ENCODE results near the gene TTC1. TPM values are rescaled to one million over a fixed set of nuclear protein-coding genes. Genes with fewer than 3 reads are reported as not detected.
A peak's percentile ranks its signal among the peaks of the same experiment; 100 is the strongest.

The TTC1 gene
- polyA plus RNA-seq, 1 donor from 2014 or later: 80.0 TPM

- Mint-ChIP-seq H3K36me3 (peaks cover 2% of the 10 kb centered on the region), H3K27ac (no peak overlapping the region), H3K4me3 (no peak overlapping the region), H3K27me3 (no peaks in the 10 kb centered on the region), H3K4me1 (peaks cover 1 to 2% (median 2%) of the 10 kb centered on the region in 3 donors), H3K9me3 (no peaks in the 10 kb centered on the region)
These were observed 68.1 kb downstream of the TTC1 start for GRCh38 chr5:160076997-160077396.

DNA sequence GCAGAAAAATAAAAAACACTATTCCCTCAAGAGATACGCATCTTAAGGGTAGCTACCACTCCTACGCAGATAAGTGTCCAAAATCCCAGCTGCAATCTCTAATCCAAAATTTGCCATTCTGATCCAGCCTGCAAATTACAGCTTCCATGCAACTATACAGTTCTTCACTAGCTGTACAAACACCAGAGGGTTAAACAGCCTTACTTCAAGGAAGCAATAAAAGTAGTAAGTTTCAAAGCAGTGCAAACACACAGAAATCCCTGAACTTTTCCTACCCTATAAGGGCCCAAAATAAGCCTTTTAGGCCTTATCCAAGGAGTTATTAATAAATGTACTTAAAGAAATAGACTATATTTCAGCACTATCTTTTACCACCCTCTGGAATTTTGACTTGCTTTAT, 70.8 kb downstream of the TTC1 start:
- peaks cover 2% of the 10 kb centered on the region for H3K36me3 Mint-ChIP-seq
- no peak overlapping the region for H3K27ac Mint-ChIP-seq
- no peaks in the 10 kb centered on the region for H3K9me3 Mint-ChIP-seq
- no peak overlapping the region for H3K4me3 Mint-ChIP-seq
- H3K27me3 Mint-ChIP-seq: no peaks in the 10 kb centered on the region
- peaks cover 0 to 8% (median 2%) of the 10 kb centered on the region in 3 donors for H3K4me1 Mint-ChIP-seq

DNA sequence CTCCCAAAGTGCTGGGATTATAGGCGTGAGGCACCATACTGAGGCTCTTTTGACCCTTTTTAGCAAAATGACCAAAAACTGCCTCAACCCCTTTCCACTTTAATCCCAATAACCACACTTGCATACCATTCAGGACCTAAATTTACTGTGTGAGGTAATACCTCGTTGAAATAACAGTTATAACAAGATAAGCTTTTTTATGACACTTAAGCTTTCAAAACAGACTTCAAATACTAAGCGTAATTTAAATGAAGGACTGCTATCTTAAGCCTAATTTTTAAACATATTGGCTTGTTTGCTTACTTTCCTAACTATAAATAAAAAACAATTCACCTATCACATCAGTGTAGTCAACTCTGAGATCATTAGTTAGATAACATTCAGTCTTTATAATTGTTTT, 72.6 kb downstream of the TTC1 start:
- Mint-ChIP-seq H3K4me3 (no peak overlapping the region), H3K36me3 (no peaks in the 10 kb centered on the region), H3K4me1 (peaks cover 0 to 7% (median 2%) of the 10 kb centered on the region in 3 donors), H3K27me3 (no peaks in the 10 kb centered on the region), H3K27ac (no peak overlapping the region), H3K9me3 (no peaks in the 10 kb centered on the region)

DNA sequence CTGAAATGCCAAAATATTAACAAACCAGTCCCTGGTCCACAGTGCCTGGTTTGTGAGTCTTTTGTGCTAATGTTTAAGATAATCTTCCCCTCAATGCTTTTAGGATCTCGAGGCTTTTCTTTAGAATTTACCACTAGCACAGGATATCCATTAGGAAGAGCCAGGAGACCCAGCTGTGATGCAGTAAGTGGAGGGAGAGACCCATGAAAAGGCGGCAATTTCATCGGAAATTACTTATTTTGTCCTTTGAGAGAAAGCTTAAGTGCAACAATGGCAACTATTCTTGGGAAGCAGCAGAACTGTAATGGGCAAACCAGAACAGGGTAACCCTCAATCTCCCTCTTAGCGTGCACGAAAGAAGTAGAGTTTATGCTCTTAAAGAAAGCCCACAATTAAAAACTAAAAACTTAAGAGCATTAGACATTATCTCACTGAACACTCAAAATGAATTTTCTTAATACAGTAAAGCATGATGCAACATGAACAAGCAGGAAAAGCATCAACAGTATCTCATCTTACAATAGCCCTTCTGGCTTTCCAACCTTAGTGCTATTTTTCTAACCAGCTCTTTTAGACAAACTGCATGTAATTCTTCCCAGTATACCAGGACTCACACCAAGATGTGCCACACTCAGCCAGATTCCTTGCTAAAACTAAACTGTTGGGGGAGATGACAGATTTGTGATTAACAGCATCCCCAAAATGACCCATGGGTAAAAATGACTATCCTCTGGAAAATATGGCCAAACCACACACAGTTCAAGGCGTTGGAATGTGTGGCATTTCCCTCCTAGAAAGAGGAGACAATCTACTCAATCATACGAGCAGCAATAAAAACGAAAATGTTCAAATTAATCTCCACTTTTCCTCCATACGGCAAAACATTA, 73.9 kb downstream of the TTC1 start:
- no peaks in the 10 kb centered on the region for H3K36me3 Mint-ChIP-seq
- H3K4me3 Mint-ChIP-seq: no peak overlapping the region
- no peaks in the 10 kb centered on the region for H3K9me3 Mint-ChIP-seq
- H3K27ac Mint-ChIP-seq: no peak overlapping the region
- H3K4me1 Mint-ChIP-seq: peaks cover 0 to 7% (median 2%) of the 10 kb centered on the region in 3 donors
- no peaks in the 10 kb centered on the region for H3K27me3 Mint-ChIP-seq

GRCh38 chr5:160083501-160083900, 74.6 kb downstream of the TTC1 start:
- Mint-ChIP-seq H3K9me3 (no peaks in the 10 kb centered on the region), H3K27me3 (no peaks in the 10 kb centered on the region)

GRCh38 chr5:160084144-160084543, 75.2 kb downstream of the TTC1 start:
- Mint-ChIP-seq H3K9me3 (no peaks in the 10 kb centered on the region), H3K4me1 (peaks cover 0 to 7% (median 2%) of the 10 kb centered on the region in 3 donors), H3K4me3 (no peak overlapping the region), H3K27me3 (no peaks in the 10 kb centered on the region), H3K27ac (no peak overlapping the region), H3K36me3 (no peaks in the 10 kb centered on the region)

More at GRCh38 chr5:160083501-160083900, 74.6 kb downstream of the TTC1 start:
- Mint-ChIP-seq H3K27ac (no peak overlapping the region), H3K4me3 (no peak overlapping the region), H3K36me3 (no peaks in the 10 kb centered on the region), H3K4me1 (peaks cover 0 to 7% (median 2%) of the 10 kb centered on the region in 3 donors)

- no peaks in the 10 kb centered on the region for H3K9me3 Mint-ChIP-seq
- H3K4me1 Mint-ChIP-seq: peaks cover 3 to 11% (median 3%) of the 10 kb centered on the region in 3 donors
- H3K36me3 Mint-ChIP-seq: peaks cover 1% of the 10 kb centered on the region
- no peak overlapping the region for H3K4me3 Mint-ChIP-seq
- no peaks in the 10 kb centered on the region for H3K27me3 Mint-ChIP-seq
- H3K27ac Mint-ChIP-seq: no peak overlapping the region
These were observed 78.3 kb downstream of the TTC1 start for GRCh38 chr5:160087199-160087598.

GRCh38 chr5:160088805-160089204, 79.9 kb downstream of the TTC1 start:
- Mint-ChIP-seq H3K4me1 (peaks cover 5 to 9% (median 8%) of the 10 kb centered on the region in 3 donors), H3K36me3 (peaks cover 4% of the 10 kb centered on the region), H3K4me3 (no peak overlapping the region), H3K27me3 (no peaks in the 10 kb centered on the region), H3K27ac (no peak overlapping the region), H3K9me3 (no peaks in the 10 kb centered on the region)

- Mint-ChIP-seq H3K27ac (no peak overlapping the region), H3K36me3 (peaks cover 4% of the 10 kb centered on the region), H3K4me1 (peaks cover 5 to 14% (median 10%) of the 10 kb centered on the region in 3 donors), H3K27me3 (no peaks in the 10 kb centered on the region), H3K4me3 (no peak overlapping the region), H3K9me3 (no peaks in the 10 kb centered on the region)
These were observed 80.6 kb downstream of the TTC1 start for GRCh38 chr5:160089531-160089930.

- H3K27ac Mint-ChIP-seq: no peak overlapping the region
- peaks cover 5 to 14% (median 10%) of the 10 kb centered on the region in 3 donors for H3K4me1 Mint-ChIP-seq
- no peaks in the 10 kb centered on the region for H3K9me3 Mint-ChIP-seq
- H3K27me3 Mint-ChIP-seq: no peaks in the 10 kb centered on the region
- no peak overlapping the region for H3K4me3 Mint-ChIP-seq
- H3K36me3 Mint-ChIP-seq: peaks cover 4% of the 10 kb centered on the region
These were observed 81.1 kb downstream of the TTC1 start for GRCh38 chr5:160090059-160090458.

DNA sequence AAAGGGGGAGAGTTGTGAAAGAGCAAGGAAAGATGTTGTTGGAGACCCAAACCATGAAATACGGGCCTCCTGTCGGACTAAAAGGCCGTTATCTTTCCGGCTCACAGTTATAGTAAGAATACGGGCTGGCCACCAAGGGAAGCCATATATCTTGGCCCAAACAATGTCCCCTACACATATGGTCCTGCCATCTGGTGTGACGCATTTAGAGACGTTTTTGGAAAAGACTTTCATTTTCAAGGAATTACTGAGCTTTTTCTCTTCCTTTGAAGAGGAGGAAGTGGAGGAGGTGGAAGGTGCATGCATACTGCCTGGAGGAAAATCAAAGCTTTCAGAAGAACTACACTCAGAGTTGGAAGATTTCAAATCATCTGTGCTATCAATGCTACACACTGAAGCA, 83.6 kb downstream of the TTC1 start:
- Mint-ChIP-seq H3K4me1 (peaks cover 5 to 14% (median 12%) of the 10 kb centered on the region in 3 donors), H3K27ac (no peak overlapping the region), H3K9me3 (no peaks in the 10 kb centered on the region), H3K36me3 (peaks cover 5% of the 10 kb centered on the region), H3K27me3 (no peaks in the 10 kb centered on the region), H3K4me3 (no peak overlapping the region)

GRCh38 chr5:160092960-160093707, 84.2 kb downstream of the TTC1 start:
- peaks cover 8% of the 10 kb centered on the region for H3K36me3 Mint-ChIP-seq
- peak overlapping the region in 1 of 4 donors; percentile 61 for H3K4me3 Mint-ChIP-seq
- H3K27me3 Mint-ChIP-seq: no peaks in the 10 kb centered on the region

DNA sequence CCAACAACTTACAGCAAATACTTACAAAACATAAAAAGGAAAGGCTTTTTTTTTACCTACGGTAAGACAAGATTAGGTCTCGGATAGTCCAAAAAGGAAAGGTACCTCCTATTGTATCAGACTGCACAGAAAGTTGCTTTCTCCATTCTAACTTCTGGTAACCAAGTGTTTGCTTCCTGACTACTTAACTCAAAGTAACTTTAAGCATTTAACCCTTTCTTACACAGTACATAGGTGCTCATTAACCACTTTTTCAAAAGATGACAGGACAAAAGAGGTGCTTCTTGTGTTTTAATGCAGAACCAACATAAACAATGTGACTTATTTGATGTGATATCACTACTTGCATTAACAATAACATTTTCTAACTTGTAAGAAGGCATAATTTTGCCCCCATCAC, 87.2 kb downstream of the TTC1 start:
- no peak overlapping the region for H3K4me3 Mint-ChIP-seq
- H3K36me3 Mint-ChIP-seq: peaks cover 9% of the 10 kb centered on the region
- no peak overlapping the region for H3K27ac Mint-ChIP-seq
- H3K4me1 Mint-ChIP-seq: peaks cover 11 to 19% (median 18%) of the 10 kb centered on the region in 3 donors
- H3K9me3 Mint-ChIP-seq: no peaks in the 10 kb centered on the region
- no peaks in the 10 kb centered on the region for H3K27me3 Mint-ChIP-seq

More at GRCh38 chr5:160092960-160093707, 84.2 kb downstream of the TTC1 start:
- peaks cover 8 to 18% (median 15%) of the 10 kb centered on the region in 3 donors for H3K4me1 Mint-ChIP-seq
- H3K9me3 Mint-ChIP-seq: no peaks in the 10 kb centered on the region
- peak overlapping the region in 1 of 3 donors; percentile 62 for H3K27ac Mint-ChIP-seq

- Mint-ChIP-seq H3K4me3 (peak overlapping the region in 2 of 4 donors; percentile 22 to 29), H3K4me1 (peaks cover 12 to 19% (median 18%) of the 10 kb centered on the region in 3 donors), H3K27ac (peak overlapping the region in 2 of 3 donors; percentile 11 to 26), H3K9me3 (no peaks in the 10 kb centered on the region), H3K27me3 (no peaks in the 10 kb centered on the region), H3K36me3 (peaks cover 8% of the 10 kb centered on the region)
These were observed 89.1 kb downstream of the TTC1 start for GRCh38 chr5:160097991-160098390.

DNA sequence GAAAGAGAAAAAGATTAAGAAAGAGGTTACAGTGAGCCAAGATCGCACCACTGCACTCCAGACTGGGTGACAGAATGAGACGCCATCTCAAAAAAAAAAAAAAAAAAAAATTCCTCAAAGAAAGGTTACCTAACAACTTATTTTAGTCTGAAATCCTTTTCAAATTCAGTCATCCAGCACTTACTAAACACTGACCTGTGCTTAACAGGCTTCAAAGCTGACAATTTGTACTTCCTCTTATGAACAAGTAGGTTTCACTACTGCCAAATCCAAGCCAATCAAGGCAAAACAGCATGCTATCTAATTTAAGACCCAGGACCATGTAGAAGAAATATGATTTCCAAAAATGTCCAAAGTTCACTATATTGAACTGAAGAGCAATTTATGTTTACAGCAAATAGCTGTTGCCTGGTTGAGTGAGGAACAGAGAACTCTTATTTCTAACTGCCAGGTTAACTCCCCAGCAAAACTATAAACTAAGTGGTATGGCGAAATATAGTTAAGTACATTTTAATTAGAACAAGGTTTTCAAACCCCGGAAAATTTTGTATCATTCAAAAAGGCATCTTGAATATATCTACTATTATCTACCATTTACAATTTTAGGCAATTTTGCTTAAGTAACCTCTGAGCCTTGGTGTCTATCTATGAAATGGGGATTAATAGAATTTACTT, 96.9 kb downstream of the TTC1 start:
- no peaks in the 10 kb centered on the region for H3K9me3 Mint-ChIP-seq
- peak overlapping the region in 1 of 3 donors; percentile 46 for H3K27ac Mint-ChIP-seq
- H3K27me3 Mint-ChIP-seq: no peaks in the 10 kb centered on the region
- peaks cover 18 to 25% (median 22%) of the 10 kb centered on the region in 3 donors for H3K4me1 Mint-ChIP-seq
- H3K4me3 Mint-ChIP-seq: no peak overlapping the region
- peaks cover 6% of the 10 kb centered on the region for H3K36me3 Mint-ChIP-seq
